WTC11 (cell line): ENCODE results near the gene CRADD. TPM values are rescaled to one million over a fixed set of nuclear protein-coding genes. Genes with fewer than 3 reads are reported as not detected.

ENCODE experiments used
- ATAC-seq: fragments of 200-7000 bp; cut with Tn5 transposase; 2 replicates; pipeline ENCODE4 v1.10.0; 2021; ENCODE audit warnings: mild to moderate bottlenecking, moderate library complexity
- CTCF ChIA-PET: fragments of 300-600 bp; sonication (Branson Sonifier 250); formaldehyde crosslinking; loops from one replicate; lab custom pipeline; 2021; ENCODE audit warnings: antibody characterized with exemption; lab: Charles Lee
- POLR2A ChIA-PET: fragments of 350-600 bp; sonication (Branson Sonifier 250); formaldehyde crosslinking; loops from one replicate; lab custom pipeline; 2021; ENCODE audit warnings: antibody characterized with exemption; lab: Charles Lee
- DNase-seq: peaks from one replicate; pipeline ENCODE4 v3.0.0; 2021; ENCODE audit warnings: low spot score
- H3K27ac Mint-ChIP-seq: 2 replicates; pipeline ENCODE4 v1.8.0; 2021; ENCODE audit warnings: mixed read lengths
- H3K27me3 Mint-ChIP-seq: 2 replicates; pipeline ENCODE4 v1.8.0; 2021; ENCODE audit warnings: low read depth, mild to moderate bottlenecking, moderate library complexity, mixed read lengths
- H3K36me3 Mint-ChIP-seq: 2 replicates; pipeline ENCODE4 v1.8.0; 2021; ENCODE audit warnings: mixed read lengths
- H3K4me1 Mint-ChIP-seq: 2 replicates; pipeline ENCODE4 v1.8.0; 2022; ENCODE audit warnings: mixed read lengths
- H3K4me3 Mint-ChIP-seq: 2 replicates; pipeline ENCODE4 v1.8.0; 2021; ENCODE audit warnings: mild to moderate bottlenecking, moderate library complexity, mixed read lengths
- H3K9me3 Mint-ChIP-seq: 2 replicates; pipeline ENCODE4 v1.8.0; 2021; ENCODE audit warnings: mixed read lengths
- AFF4 ChIP-seq: sonication (generic); formaldehyde crosslinking; IDR thresholded peaks from 2 replicates; pipeline ENCODE4 v1.8.1; 2023; ENCODE audit warnings: mild to moderate bottlenecking, missing genetic modification reagents, borderline replicate concordance
- ATF2 ChIP-seq: sonication (generic); formaldehyde crosslinking; IDR thresholded peaks from 2 replicates; pipeline ENCODE4 v1.8.1; 2022; ENCODE audit warnings: low read depth, missing genetic modification reagents, borderline replicate concordance
- ATF3 ChIP-seq: sonication (generic); formaldehyde crosslinking; conservative IDR thresholded peaks from 2 replicates; pipeline ENCODE4 v1.8.1; 2022; ENCODE audit warnings: mild to moderate bottlenecking, missing genetic modification reagents
- CBFB ChIP-seq: sonication (generic); formaldehyde crosslinking; IDR thresholded peaks from 2 replicates; pipeline ENCODE4 v1.8.1; 2022; ENCODE audit warnings: mild to moderate bottlenecking, low read depth, missing genetic modification reagents
- CREB1 ChIP-seq: sonication (generic); formaldehyde crosslinking; IDR thresholded peaks from 2 replicates; pipeline ENCODE4 v1.8.0; 2023; ENCODE audit warnings: mild to moderate bottlenecking, missing genetic modification reagents
- ELF4 ChIP-seq: sonication (generic); formaldehyde crosslinking; IDR thresholded peaks from 2 replicates; pipeline ENCODE4 v1.8.1; 2022; ENCODE audit warnings: low read depth, mild to moderate bottlenecking, moderate library complexity, missing genetic modification reagents
- EMX1 ChIP-seq: fragments of 250-450 bp; sonication (Bioruptor Pico); IDR thresholded peaks from 2 replicates; pipeline ENCODE4 v1.8.0; 2021; ENCODE audit warnings: mild to moderate bottlenecking
- FOXP4 ChIP-seq: sonication (generic); formaldehyde crosslinking; IDR thresholded peaks from 2 replicates; pipeline ENCODE4 v1.8.0; 2022; ENCODE audit warnings: mild to moderate bottlenecking, missing genetic modification reagents
- GRHL2 ChIP-seq: fragments of 250-450 bp; sonication (Bioruptor Pico); IDR thresholded peaks from 2 replicates; pipeline ENCODE4 v1.8.0; 2022; ENCODE audit warnings: mild to moderate bottlenecking, moderate library complexity; ENCODE audit not compliant: insufficient replicate concordance, severe bottlenecking
- IRF1 ChIP-seq: sonication (generic); formaldehyde crosslinking; IDR thresholded peaks from 2 replicates; pipeline ENCODE4 v1.8.0; 2023; ENCODE audit warnings: missing genetic modification reagents
- JUN ChIP-seq: sonication (generic); formaldehyde crosslinking; IDR thresholded peaks from 2 replicates; pipeline ENCODE4 v1.8.0; 2023; ENCODE audit warnings: mild to moderate bottlenecking, missing genetic modification reagents
- RELA ChIP-seq: sonication (generic); formaldehyde crosslinking; IDR thresholded peaks from 2 replicates; pipeline ENCODE4 v1.8.1; 2022; ENCODE audit warnings: missing genetic modification reagents, mild to moderate bottlenecking, borderline replicate concordance
- RORB ChIP-seq: fragments of 250-450 bp; sonication (Bioruptor Pico); IDR thresholded peaks from 2 replicates; pipeline ENCODE4 v1.9.0; 2021; ENCODE audit warnings: mild to moderate bottlenecking
- TEAD4 ChIP-seq: sonication (generic); formaldehyde crosslinking; IDR thresholded peaks from 2 replicates; pipeline ENCODE4 v1.8.0; 2022; ENCODE audit warnings: mild to moderate bottlenecking, missing genetic modification reagents
- ZNF138 ChIP-seq: sonication (generic); formaldehyde crosslinking; conservative IDR thresholded peaks from 2 replicates; pipeline ENCODE4 v1.8.1; 2022; ENCODE audit warnings: mild to moderate bottlenecking, moderate library complexity, missing genetic modification reagents
- ZNF232 ChIP-seq: sonication (generic); formaldehyde crosslinking; IDR thresholded peaks from 2 replicates; pipeline ENCODE4 v1.8.0; 2022; ENCODE audit warnings: mild to moderate bottlenecking, missing genetic modification reagents
- ZNF671 ChIP-seq: fragments of 250-450 bp; sonication (Bioruptor Pico); IDR thresholded peaks from 2 replicates; pipeline ENCODE4 v1.8.0; 2021; ENCODE audit warnings: mild to moderate bottlenecking
- total RNA-seq: library from RNA; stranded (reverse); gene quantifications from 3 replicates; pipeline ENCODE4 v1.2.3, GENCODE V29; 2021

Gene CRADD
- total RNA-seq, 1 experiment from 2014 or later = 11.6 TPM

- TF ChIP-seq FOXP4 (CRISPR knock-in tag) (no peak), CREB1 (CRISPR knock-in tag) (no peak), TEAD4 (CRISPR knock-in tag) (no peak), ZNF671 (CRISPR knock-in tag) (no peak)
- TF ChIP-seq, all 79 proteins: peak for 0
These were observed 235.0 kb downstream of the CRADD start (continued) for GRCh38 chr12:93912086-93912733.

GRCh38 chr12:93913845-93914244 is 236.7 kb downstream of the CRADD start:
- Mint-ChIP-seq H3K27ac (no peak overlapping the region), H3K4me3 (no peak overlapping the region), H3K27me3 (no peaks in the 10 kb centered on the region), H3K4me1 (peaks cover 6% of the 10 kb centered on the region; the same call in 1 of the 2 replicates), H3K36me3 (no peaks in the 10 kb centered on the region), H3K9me3 (no peaks in the 10 kb centered on the region)
- ATAC-seq (no peak), DNase-seq (no peak)
- POLR2A ChIA-PET = no interaction called here
- TF ChIP-seq ELF4 (CRISPR knock-in tag) (no peak), ZNF232 (CRISPR knock-in tag) (no peak), AFF4 (CRISPR knock-in tag) (no peak), JUN (CRISPR knock-in tag) (no peak), RORB (CRISPR knock-in tag) (no peak), GRHL2 (CRISPR knock-in tag) (no peak), RELA (CRISPR knock-in tag) (no peak), CREB1 (CRISPR knock-in tag) (no peak), ATF3 (CRISPR knock-in tag) (no peak), CBFB (CRISPR knock-in tag) (no peak), IRF1 (CRISPR knock-in tag) (no peak), ZNF138 (CRISPR knock-in tag) (no peak), EMX1 (CRISPR knock-in tag) (no peak), ATF2 (CRISPR knock-in tag) (no peak)
- CTCF ChIA-PET = no interaction called here
